K562 (cell line): ENCODE results near the gene TCF19. TPM values are rescaled to one million over a fixed set of nuclear protein-coding genes. Genes with fewer than 3 reads are reported as not detected.

Experiments used
- BHLHE40 ChIP-seq: IDR thresholded peaks from 2 replicates; pipeline ENCODE4 v1.6.1; 2011; ENCODE audit warnings: low read length, improper control_type of control experiment
- BMI1 ChIP-seq: fragments of 150-350 bp; IDR thresholded peaks from 2 replicates; pipeline ENCODE4 v1.6.1; 2014; ENCODE audit warnings: low read length
- CBX5 ChIP-seq: IDR thresholded peaks from 2 replicates; pipeline ENCODE4 v1.6.1; 2014; ENCODE audit warnings: low read depth, borderline replicate concordance
- ETV1 ChIP-seq: fragments of 450-650 bp; conservative IDR thresholded peaks from 2 replicates; pipeline ENCODE4 v1.6.1; 2016; ENCODE audit warnings: missing genetic modification characterization, control low read depth, low read depth, missing compliant biosample characterization
- EZH2 ChIP-seq: IDR thresholded peaks from 2 replicates; pipeline ENCODE4 v1.6.1; 2012; ENCODE audit warnings: low read depth, mild to moderate bottlenecking, inconsistent platforms, low read length, borderline replicate concordance
- FOXP1 ChIP-seq: sonication (generic); formaldehyde crosslinking; IDR thresholded peaks from 2 replicates; pipeline ENCODE4 v1.8.0; 2022; ENCODE audit warnings: mild to moderate bottlenecking, missing genetic modification reagents
- GTF2F1 ChIP-seq: IDR thresholded peaks from 2 replicates; pipeline ENCODE4 v1.6.1; 2011; ENCODE audit warnings: low read depth, low read length, improper control_type of control experiment
- HDAC3 ChIP-seq: fragments of 450-650 bp; IDR thresholded peaks from 2 replicates; pipeline ENCODE4 v1.6.1; 2018; ENCODE audit warnings: borderline replicate concordance, mild to moderate bottlenecking, moderate library complexity; ENCODE audit not compliant: partially characterized antibody
- HDAC8 ChIP-seq: fragments of 450-650 bp; IDR thresholded peaks from 2 replicates; pipeline ENCODE4 v1.6.1; 2016; ENCODE audit warnings: mild to moderate bottlenecking, missing genetic modification characterization, moderate library complexity, missing compliant biosample characterization
- IRF2 ChIP-seq: sonication (generic); formaldehyde crosslinking; IDR thresholded peaks from 2 replicates; pipeline ENCODE4 v1.8.1; 2022; ENCODE audit warnings: mild to moderate bottlenecking, missing genetic modification reagents
- MAFK ChIP-seq: IDR thresholded peaks from 2 replicates; pipeline ENCODE4 v1.6.1; 2011; ENCODE audit warnings: low read length, improper control_type of control experiment
- MAX ChIP-seq: sonication (generic); formaldehyde crosslinking; IDR thresholded peaks from 2 replicates; pipeline ENCODE4 v1.9.0; 2022; ENCODE audit warnings: mild to moderate bottlenecking, missing genetic modification reagents
- MEF2A ChIP-seq: IDR thresholded peaks from 2 replicates; pipeline ENCODE4 v1.6.1; 2011; ENCODE audit warnings: low read depth, mild to moderate bottlenecking, low read length, moderate library complexity; ENCODE audit not compliant: control insufficient read depth
- MYBL2 ChIP-seq, 2 experiments: fragments of 450-650 bp in 1 of 2; sonication (generic) in 1 of 2; formaldehyde crosslinking in 1 of 2; IDR thresholded peaks; 2 replicates each; pipeline versions ENCODE4 v1.6.1 to v1.8.1; 2017 to 2022; ENCODE audit warnings: borderline replicate concordance in 1 of 2, inconsistent platforms in 1 of 2, low read depth in 1 of 2, mild to moderate bottlenecking in 1 of 2, missing genetic modification reagents in 1 of 2, moderate library complexity in 1 of 2
- NFRKB ChIP-seq: fragments of 450-650 bp; IDR thresholded peaks from 2 replicates; pipeline ENCODE4 v1.6.1; 2016; ENCODE audit warnings: low read depth
- NR1H2 ChIP-seq: sonication (generic); formaldehyde crosslinking; IDR thresholded peaks from 2 replicates; pipeline ENCODE4 v1.4.0; 2020; ENCODE audit warnings: mild to moderate bottlenecking, missing genetic modification reagents
- NR2C2 ChIP-seq, 2 experiments: fragments of 200-800 bp in 1 of 2; sonication (Bioruptor generic) in 1 of 2; sonication (generic) in 1 of 2; formaldehyde crosslinking in 1 of 2; IDR thresholded peaks; 2 replicates each; pipeline versions ENCODE4 v1.6.1 to v1.8.0; 2016 to 2022; ENCODE audit warnings: mild to moderate bottlenecking in 1 of 2, missing compliant biosample characterization in 1 of 2, missing genetic modification characterization in 1 of 2, missing genetic modification reagents in 1 of 2
- PHTF2 ChIP-seq: fragments of 250-450 bp; sonication (Bioruptor Pico); IDR thresholded peaks from 2 replicates; pipeline ENCODE4 v1.5.0; 2021; ENCODE audit warnings: mild to moderate bottlenecking
- RAD51 ChIP-seq: fragments of 450-650 bp; IDR thresholded peaks from 2 replicates; pipeline ENCODE4 v1.7.1; 2016; ENCODE audit warnings: low read depth, mild to moderate bottlenecking, borderline replicate concordance
- RBM22 ChIP-seq: fragments of 200-400 bp; formaldehyde crosslinking; IDR thresholded peaks from 2 replicates; pipeline ENCODE4 v1.6.1; 2018; ENCODE audit warnings: low read length, low read depth; ENCODE audit not compliant: poor library complexity, severe bottlenecking
- SETDB1 ChIP-seq: IDR thresholded peaks from one replicate; pipeline ENCODE4 v1.6.1; 2012; ENCODE audit warnings: low read length, control low read depth, inconsistent platforms
- SMARCA4 ChIP-seq: fragments of 450-650 bp; IDR thresholded peaks from 2 replicates; pipeline ENCODE4 v1.6.1; 2016
- USF1 ChIP-seq: sonication (generic); formaldehyde crosslinking; IDR thresholded peaks from 2 replicates; pipeline ENCODE4 v1.9.0; 2022; ENCODE audit warnings: mild to moderate bottlenecking, missing genetic modification reagents
- YY1 ChIP-seq, 3 experiments: IDR thresholded peaks; 2 replicates each; pipeline ENCODE4 v1.6.1; 2011; ENCODE audit warnings: low read length in 2 of 3, mild to moderate bottlenecking in 2 of 3, moderate library complexity in 2 of 3, borderline replicate concordance in 1 of 3, control low read depth in 1 of 3, low read depth in 1 of 3; ENCODE audit not compliant: insufficient read depth in 3 of 3, insufficient replicate concordance in 2 of 3, control insufficient read depth in 1 of 3, insufficient read length in 1 of 3; ENCODE audit errors: extremely low read depth in 1 of 3
- ZNF766 ChIP-seq: fragments of 200-800 bp; sonication (Bioruptor generic); conservative IDR thresholded peaks from 2 replicates; pipeline ENCODE4 v1.6.1; 2016; ENCODE audit warnings: missing genetic modification characterization, missing compliant biosample characterization
- ZNF785 ChIP-seq: fragments of 250-450 bp; sonication (Bioruptor Pico); IDR thresholded peaks from 2 replicates; pipeline ENCODE4 v1.4.0; 2020; ENCODE audit warnings: mild to moderate bottlenecking
- polyA plus RNA-seq, 8 experiments: library from polyadenylated mRNA; depleted of rRNA in 4 of 8; stranded (reverse) in 5 of 8; unstranded in 3 of 8; fragments of >200 nt; fragmentation: Nextera tagmentation in 2 of 8; fragmentation: Illumina TruSeq in 1 of 8; extraction: Ambion mirVana in 2 of 8; extraction: Trizol in 1 of 8; gene quantifications; 2 replicates each; pipeline versions ENCODE4 v1.2.1 to v1.2.3, GENCODE V29; 2011 to 2014; ENCODE audit warnings: inconsistent platforms in 1 of 8, missing spikeins in 1 of 8
- total RNA-seq, 7 experiments: library from RNA; depleted of rRNA in 6 of 7; stranded (reverse); fragments of >200 nt in 6 of 7; fragmentation: Illumina TruSeq in 2 of 7; extraction: Trizol in 2 of 7; gene quantifications; 2 replicates each; pipeline versions ENCODE4 v1.2.1 to v1.2.3, GENCODE V29; 2011 to 2021; ENCODE audit warnings: low replicate concordance in 1 of 7
- TF ChIP-seq, protein P1 (sequence below): fragments of 450-650 bp; IDR thresholded peaks from 2 replicates; pipeline ENCODE4 v1.6.1; 2018; ENCODE audit warnings: mild to moderate bottlenecking, low read depth; ENCODE audit not compliant: partially characterized antibody

The TCF19 gene
- total and polyA plus RNA-seq, 9 of the 15 experiments (the other 6 are each of a cell fraction or from before 2014, with no cell fraction given) = 4.2 to 42.5 (median 25.7) TPM

DNA sequence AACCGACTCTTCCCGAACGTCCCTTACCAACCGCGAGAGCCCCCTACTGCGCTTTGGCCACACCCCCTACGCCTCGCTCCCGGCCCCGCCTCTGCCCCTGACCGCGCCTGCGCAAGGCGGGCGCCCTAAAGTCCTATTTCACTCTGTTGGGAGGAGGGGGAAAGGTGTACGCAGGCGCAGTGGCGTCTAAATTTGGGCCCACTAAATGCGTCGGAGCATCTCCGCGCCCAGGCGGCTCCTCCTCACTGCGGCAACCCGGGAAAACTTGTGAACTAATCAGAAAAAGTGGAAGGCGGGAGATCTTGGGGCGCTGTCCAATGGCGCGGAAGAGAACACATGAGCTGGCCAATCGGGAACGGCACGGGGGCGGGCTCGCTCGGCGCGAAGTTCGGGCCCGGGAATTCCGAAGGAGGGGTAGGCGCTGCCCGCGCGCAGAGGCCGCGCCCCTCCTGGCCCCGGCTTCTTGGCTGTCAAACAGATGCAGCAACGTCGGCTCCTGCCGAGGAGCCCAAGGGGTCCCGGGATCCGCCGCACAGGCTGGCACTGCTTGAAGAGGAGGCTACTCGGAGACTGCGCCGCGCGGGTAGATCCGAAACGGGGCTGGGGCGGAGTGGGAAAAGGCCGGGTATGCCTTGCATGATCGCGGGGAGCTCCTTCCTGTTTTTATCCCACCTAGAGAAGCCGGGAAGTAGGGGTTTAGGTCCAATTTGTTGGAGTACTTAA lies at the start of gene TCF19 (continued):
- TF ChIP-seq CBX5 = no peak
- TF ChIP-seq USF1 = no peak
- no peak; the same call in 1 of the 2 replicates for TF ChIP-seq MYBL2 (IDR thresholded peaks at IDR 0.05; ENCODE audit: low read depth)
- TF ChIP-seq MYBL2 (CRISPR knock-in tag; IDR thresholded peaks at IDR 0.05; ENCODE audit: borderline replicate concordance) = no peak
- TF ChIP-seq BHLHE40 = peak; percentile 91
- no peak for TF ChIP-seq MEF2A
- TF ChIP-seq MAX (CRISPR knock-in tag) = peak; percentile 63; the same call in 1 of the 2 replicates
- no peak for TF ChIP-seq GTF2F1
- no peak for TF ChIP-seq ZNF766
- TF ChIP-seq ZNF785 = no peak
- TF ChIP-seq MAFK = no peak
- TF ChIP-seq, protein P1, sequence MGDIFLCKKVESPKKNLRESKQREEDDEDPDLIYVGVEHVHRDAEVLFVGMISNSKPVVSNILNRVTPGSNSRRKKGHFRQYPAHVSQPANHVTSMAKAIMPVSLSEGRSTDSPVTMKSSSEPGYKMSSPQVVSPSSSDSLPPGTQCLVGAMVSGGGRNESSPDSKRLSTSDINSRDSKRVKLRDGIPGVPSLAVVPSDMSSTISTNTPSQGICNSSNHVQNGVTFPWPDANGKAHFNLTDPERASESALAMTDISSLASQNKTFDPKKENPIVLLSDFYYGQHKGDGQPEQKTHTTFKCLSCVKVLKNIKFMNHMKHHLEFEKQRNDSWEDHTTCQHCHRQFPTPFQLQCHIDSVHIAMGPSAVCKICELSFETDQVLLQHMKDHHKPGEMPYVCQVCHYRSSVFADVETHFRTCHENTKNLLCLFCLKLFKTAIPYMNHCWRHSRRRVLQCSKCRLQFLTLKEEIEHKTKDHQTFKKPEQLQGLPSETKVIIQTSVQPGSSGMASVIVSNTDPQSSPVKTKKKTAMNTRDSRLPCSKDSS = no peak
- TF ChIP-seq BMI1 = no peak
- 0 out of 2 replicates have a peak, but pooled peaks have one; percentile 54 for TF ChIP-seq NR1H2 (CRISPR knock-in tag)
- no peak for TF ChIP-seq HDAC8 (tag)
- TF ChIP-seq EZH2 = no peak
- no peak for TF ChIP-seq SMARCA4
- no peak for TF ChIP-seq SETDB1
- TF ChIP-seq PHTF2 (CRISPR knock-in tag) = no peak
- no peak for TF ChIP-seq YY1 (IDR thresholded peaks at IDR 0.05; ENCODE audit: borderline replicate concordance in 1 of 3, control insufficient read depth in 1 of 3, extremely low read depth in 1 of 3, insufficient read depth in 3 of 3, insufficient read length in 1 of 3, insufficient replicate concordance in 2 of 3, low read depth in 1 of 3, low read length in 2 of 3)
- no peak for TF ChIP-seq HDAC3
- no peak for TF ChIP-seq FOXP1 (CRISPR knock-in tag)
- no peak for TF ChIP-seq RAD51
- TF ChIP-seq RBM22 = no peak
- TF ChIP-seq ETV1 (tag) = no peak
- no peak for TF ChIP-seq NR2C2 (CRISPR knock-in tag; IDR thresholded peaks at IDR 0.05)
- no peak for TF ChIP-seq NR2C2 (tag; IDR thresholded peaks at IDR 0.05)
- TF ChIP-seq NFRKB = no peak
- TF ChIP-seq IRF2 (CRISPR knock-in tag) = no peak
